BE2C (cell line): ENCODE results near the gene SMG6.
"Not testable (repeated sequence)": the region's sequence is repeated elsewhere in the genome, so short reads cannot be mapped to it uniquely, and the experiment has no call there.

Experiments
- DNase-seq: peaks from one replicate; pipeline ENCODE4 v3.0.0-alpha.2; 2020
- H3K27me3 ChIP-seq: fragments of 250-450 bp; sonication (Bioruptor Pico); 2 replicates; pipeline ENCODE4 v1.5.1; 2020; ENCODE audit warnings: mild to moderate bottlenecking
- H3K36me3 ChIP-seq: fragments of 250-450 bp; sonication (Bioruptor Pico); 2 replicates; pipeline ENCODE4 v1.5.1; 2020; ENCODE audit warnings: mild to moderate bottlenecking
- H3K4me1 ChIP-seq: fragments of 250-450 bp; sonication (Bioruptor Pico); 2 replicates; pipeline ENCODE4 v1.5.1; 2020
- H3K4me3 ChIP-seq: 2 replicates; pipeline ENCODE4 v1.5.1; 2011; ENCODE audit warnings: low read depth, low read length
- H3K9me3 ChIP-seq: fragments of 250-450 bp; sonication (Bioruptor Pico); 2 replicates; pipeline ENCODE4 v1.5.1; 2020
- CTCF ChIP-seq: IDR thresholded peaks from 2 replicates; pipeline ENCODE4 v1.5.1; 2012; ENCODE audit warnings: mild to moderate bottlenecking, low read depth, low read length

Gene SMG6

DNA sequence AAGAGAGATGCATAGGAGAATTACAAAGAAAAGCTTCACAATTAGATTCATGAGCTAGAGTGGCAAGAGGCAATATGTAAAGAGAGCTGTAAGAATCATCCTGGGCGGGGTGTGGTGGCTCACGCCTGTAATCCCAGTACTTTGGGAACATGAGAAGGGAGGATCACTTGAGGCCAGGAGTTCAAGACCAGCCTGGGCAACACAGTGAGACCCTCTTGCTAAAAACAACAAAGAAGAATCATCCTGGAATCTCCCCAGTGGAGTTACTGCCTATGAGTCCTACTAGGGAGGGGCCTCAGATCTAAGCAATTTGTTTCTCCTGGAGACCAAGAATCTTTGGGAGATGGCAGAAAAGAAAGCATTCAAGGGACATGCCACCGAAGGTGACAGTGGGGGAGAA lies 129.6 kb downstream of the SMG6 start:
- Histone ChIP-seq H3K36me3 (no peaks in the 10 kb centered on the region), H3K9me3 (no peaks in the 10 kb centered on the region), H3K27me3 (no peaks in the 10 kb centered on the region), H3K4me3 (no peak overlapping the region), H3K4me1 (peaks cover 2% of the 10 kb centered on the region; the same call in 1 of the 2 replicates)
- no peak for TF ChIP-seq CTCF
- DNase-seq, result no peak

- H3K4me3 ChIP-seq, result no peak overlapping the region
- H3K9me3 ChIP-seq, result no peaks in the 10 kb centered on the region
- no peak for TF ChIP-seq CTCF
- H3K36me3 ChIP-seq, result no peaks in the 10 kb centered on the region
- H3K27me3 ChIP-seq, result no peaks in the 10 kb centered on the region
- no peak for DNase-seq
- no peaks in the 10 kb centered on the region for H3K4me1 ChIP-seq
Measured at GRCh38 chr17:2172999-2173398, 130.6 kb downstream of the SMG6 start.

DNA sequence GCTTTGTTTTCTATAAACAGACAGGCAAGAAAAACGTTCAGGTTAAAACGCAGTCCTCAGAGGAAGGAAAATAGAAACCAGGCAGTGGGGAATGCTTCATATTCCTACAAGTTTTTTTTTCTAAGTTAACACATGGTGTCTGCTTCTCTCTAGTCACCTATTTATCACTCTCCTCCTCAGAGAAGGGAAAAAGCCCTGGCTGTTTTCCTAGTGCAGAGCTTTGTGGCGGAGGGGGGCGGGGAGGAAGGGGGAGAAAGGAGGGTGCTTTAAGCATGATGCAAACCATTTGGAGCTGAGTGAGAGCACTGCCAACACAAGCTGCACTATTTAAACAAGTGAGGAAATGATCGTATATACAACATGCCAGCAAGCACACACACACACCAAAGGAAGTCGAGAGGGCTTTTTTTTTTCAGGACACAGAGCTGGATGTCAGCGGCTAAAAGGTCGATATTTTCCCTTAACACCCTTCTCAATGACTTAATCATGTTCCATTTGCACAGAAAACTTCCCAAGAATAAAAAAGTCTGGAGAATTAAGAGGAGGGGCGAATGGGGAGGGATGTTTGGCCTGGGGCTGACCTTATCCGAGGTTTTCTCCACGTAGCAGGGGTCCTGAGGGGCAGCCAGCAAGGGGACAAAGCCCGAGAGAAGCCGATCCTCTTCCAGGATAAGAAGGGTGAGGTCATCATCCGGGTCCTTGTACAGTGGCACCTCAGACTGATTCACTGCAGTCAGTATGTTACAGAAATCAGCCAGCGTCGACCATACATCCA lies 131.3 kb downstream of the SMG6 start:
- Histone ChIP-seq H3K27me3 (no peaks in the 10 kb centered on the region), H3K4me1 (no peaks in the 10 kb centered on the region), H3K4me3 (no peak overlapping the region), H3K9me3 (no peaks in the 10 kb centered on the region), H3K36me3 (no peaks in the 10 kb centered on the region)
- TF ChIP-seq CTCF, result no peak
- DNase-seq, result no peak

- no peaks in the 10 kb centered on the region for H3K9me3 ChIP-seq
- TF ChIP-seq CTCF, result no peak
- no peaks in the 10 kb centered on the region for H3K27me3 ChIP-seq
- H3K4me1 ChIP-seq, result no peaks in the 10 kb centered on the region
- no peaks in the 10 kb centered on the region for H3K36me3 ChIP-seq
- DNase-seq, result no peak
- no peak overlapping the region for H3K4me3 ChIP-seq
Measured at GRCh38 chr17:2171702-2172076, 131.9 kb downstream of the SMG6 start.

- TF ChIP-seq CTCF, result peak; percentile 45
- no peak overlapping the region for H3K4me3 ChIP-seq
- H3K9me3 ChIP-seq, result no peaks in the 10 kb centered on the region
- H3K36me3 ChIP-seq, result no peaks in the 10 kb centered on the region
- DNase-seq, result no peak
- no peaks in the 10 kb centered on the region for H3K4me1 ChIP-seq
- no peaks in the 10 kb centered on the region for H3K27me3 ChIP-seq
Measured at GRCh38 chr17:2170023-2170422, 133.6 kb downstream of the SMG6 start.

DNA sequence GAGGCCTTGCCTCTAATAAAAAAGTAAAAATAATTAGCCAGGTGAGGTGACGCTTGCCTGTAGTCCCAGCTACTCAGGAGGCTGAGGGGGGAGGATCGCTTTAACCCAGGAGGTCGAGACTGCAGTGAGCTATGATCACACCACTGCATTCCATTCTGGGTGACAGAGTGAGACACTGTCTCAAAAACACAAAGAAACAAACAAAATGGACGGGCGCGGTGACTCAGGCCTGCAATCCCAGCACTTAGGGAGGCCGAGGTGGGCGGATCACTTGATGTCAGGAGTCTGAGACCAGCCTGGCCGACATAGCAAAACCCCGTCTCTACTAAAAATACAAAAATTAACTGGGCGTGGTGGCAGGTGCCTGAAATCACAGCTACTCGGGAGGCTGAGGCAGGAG lies 137.9 kb downstream of the SMG6 start:
- not testable (repeated sequence) for DNase-seq, H3K4me3 ChIP-seq, H3K4me1 ChIP-seq, H3K27me3 ChIP-seq, H3K36me3 ChIP-seq, H3K9me3 ChIP-seq
